ENCODE measurements around the gene ZNF524.

ZNF524 gene

DNA sequence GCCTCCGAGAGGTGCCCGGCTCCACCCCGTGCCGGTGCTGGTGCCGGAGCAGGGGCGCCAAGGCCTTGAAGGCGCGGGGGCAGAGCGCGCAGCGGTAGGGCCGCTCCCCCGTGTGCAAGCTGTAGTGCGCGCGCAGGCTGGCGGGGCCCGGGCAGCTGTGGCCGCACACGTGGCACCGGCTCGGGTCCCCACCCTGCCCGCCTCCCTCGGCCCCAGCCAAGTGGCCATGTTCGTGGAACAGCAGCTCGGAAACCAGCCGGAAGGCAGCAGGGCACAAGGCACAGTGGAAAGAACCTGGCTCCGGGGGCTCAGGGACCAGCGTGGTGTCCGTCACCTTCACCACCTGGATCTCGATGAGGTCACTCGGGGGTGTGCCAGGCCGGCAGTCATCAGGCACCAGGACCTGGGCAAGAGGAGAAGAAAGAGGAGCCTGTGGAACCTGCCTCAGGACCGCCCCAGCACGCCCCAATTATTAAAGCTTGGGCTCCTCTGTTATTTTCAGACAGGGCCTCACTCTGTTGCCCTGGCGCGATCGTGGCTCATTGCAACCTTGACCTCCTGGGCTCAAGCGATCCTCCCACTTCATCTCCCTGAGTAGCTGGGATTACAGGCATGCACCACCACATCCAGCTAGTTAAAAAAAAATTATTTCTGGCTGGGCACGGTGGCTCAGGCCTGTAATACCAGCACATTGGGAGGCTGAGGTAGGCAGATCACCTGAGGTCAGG, 22.3 kb downstream of the ZNF524 start:
- no peak for FAIRE-seq

DNA sequence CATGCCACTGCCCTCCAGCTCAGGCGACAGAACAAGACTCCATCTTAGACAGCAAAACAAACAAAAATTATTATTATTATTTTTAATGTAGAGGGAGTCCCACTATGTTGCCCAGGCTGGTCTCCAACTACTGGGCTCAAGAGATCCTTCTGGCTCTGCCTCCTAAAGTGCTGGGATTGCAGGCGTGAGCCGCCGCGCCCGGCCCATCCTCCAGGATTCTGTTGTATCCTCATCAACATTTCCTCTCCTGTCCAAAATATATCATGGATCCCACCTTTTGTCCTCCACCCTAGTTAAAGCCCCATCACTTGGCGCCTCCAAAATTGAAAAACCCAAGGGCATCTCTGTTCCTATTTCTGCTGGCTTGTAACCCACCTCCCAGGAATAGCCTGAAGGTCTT, 23.0 kb downstream of the ZNF524 start:
- FAIRE-seq, result no peak

DNA sequence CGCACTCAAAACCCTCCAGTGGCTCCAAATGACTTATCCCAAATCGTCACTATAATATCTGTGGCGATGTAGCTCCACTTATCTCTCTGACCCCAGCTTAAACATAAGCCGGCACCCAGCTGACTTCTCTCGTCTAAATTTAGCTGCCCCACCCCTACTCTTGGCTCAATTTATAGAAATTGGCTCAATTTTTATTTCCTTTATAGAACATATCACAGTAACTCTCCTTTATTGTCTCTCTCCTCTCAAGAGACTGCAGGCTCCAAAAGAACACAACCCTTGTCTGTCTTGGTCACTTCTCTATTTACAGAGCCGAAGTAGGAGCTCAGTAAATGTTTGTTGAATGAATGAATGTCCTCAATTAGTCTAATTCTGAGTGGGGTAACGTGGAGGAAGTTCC, 23.5 kb downstream of the ZNF524 start:
- FAIRE-seq, result no peak

DNA sequence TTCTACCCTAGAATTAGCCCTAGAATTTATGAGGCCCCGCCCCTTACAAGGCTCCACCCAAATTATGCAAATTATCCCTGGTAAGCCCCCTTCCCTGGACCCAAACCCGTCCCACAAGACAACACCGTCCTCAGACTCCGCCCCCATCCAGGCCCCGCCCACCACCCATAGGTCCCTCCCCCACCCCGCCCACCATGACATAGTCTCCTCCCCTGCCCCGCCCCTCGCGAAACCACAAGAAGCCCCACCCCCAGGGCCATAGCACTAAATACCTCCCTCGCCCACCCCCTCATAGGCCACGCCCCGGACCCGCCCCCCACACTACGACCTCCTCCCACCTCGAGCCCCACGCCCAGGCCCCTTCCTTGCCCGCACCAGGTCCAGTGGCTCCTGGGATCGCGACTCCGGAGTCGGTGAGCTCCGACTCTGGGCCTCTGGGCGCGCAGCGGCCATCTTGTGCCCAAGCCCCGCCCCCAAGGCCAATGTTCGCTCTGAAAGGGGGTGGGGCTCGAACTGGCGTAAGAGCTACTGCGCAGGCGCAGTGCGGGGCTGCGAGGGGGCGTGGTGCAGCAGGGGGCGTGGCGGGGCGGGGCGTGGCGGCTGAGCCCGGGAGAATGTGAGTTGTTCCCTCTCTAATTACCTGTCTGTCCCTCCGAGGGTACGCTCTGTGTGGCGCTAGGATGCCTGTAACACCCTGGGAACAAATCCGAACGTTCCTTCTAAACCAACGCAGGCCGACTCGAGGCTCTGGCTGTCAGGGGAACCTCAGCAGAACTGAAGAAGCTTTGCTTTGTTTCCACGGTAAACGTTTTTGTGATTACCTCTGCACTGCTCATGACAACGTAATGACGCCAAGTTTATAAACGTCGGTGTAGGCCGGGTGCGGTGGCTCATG, 24.3 kb downstream of the ZNF524 start, which contains the start of gene ZNF784:
Gene ZNF784, minus strand, starts transcription at position 458 of the 895 bp plus-strand sequence. Its CDS starts 5 bp downstream, at position 453.
- no peak for FAIRE-seq

DNA sequence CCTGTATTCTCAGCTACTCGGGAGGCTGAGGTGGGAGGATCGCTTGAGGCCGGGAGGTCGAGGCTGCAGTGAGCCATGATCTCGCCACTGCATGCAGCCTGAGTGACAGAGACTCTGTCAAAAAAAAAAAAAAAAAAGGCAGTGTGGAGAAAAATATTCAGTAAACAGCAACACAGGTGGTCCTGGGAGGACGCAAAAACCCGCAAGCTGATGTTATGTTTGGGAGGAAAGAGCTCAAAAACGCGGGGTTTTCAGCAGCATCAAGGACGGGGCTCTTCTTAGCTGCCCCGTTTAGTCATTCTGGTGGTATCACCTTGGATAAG, 24.9 kb downstream of the ZNF524 start:
- FAIRE-seq, result no peak

DNA sequence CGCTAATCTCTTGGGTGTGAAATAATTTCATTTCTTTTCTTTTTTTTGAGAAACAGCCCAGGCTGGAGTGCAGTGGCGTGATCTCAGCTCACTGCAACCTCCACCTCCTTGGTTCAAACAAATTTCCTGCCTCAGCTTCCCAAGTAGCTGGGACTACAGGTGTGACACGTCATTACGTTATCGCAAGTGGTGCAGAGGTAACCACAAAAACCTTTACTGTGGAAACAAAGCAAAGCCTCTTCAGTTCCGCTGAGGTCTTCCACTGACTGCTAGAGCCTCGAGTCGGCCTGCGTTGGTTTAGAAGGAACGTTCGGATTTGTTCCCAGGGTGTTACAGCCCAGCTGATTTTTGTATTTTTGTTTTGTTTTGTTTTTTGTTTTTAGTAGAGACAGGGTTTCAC, 26.3 kb downstream of the ZNF524 start:
- FAIRE-seq, result no peak

DNA sequence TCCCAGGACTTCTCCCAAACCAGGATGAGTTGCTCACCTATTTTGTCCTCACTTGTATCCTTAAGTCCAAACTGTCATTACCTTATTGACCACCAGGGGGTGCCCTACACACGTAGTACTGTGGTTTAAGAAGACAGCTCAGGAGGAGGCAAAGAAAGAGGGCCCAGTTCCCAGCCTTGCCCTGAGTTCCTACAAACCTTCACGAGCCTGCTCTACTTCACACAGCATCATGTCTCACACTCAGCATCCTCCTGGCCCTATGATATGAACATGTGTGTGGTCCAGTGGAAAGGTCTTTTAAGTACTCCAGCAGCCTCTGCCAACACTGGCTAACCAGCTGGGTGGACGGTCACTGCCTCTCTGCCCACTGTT, 32.4 kb downstream of the ZNF524 start:
- FAIRE-seq, result peak; percentile 41

DNA sequence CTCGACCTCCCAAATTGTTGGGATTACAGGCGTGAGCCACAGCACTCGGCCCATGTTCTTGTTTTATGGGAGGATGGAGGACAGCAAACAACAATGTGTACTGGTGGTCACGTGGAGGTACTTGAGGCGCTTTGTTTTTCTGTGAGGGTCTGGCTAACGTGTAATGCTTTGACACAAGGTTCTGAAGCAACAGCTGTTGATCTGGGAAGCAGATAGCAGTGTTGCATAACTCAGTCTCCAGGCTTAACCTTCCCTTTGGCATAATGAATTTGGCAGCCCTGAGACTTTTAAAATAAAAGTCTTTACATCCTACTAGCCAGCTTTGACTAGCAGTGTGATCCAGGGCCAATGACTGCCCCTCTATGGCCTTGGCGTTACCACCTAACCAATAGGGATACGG, 33.8 kb downstream of the ZNF524 start:
- FAIRE-seq, result no peak

DNA sequence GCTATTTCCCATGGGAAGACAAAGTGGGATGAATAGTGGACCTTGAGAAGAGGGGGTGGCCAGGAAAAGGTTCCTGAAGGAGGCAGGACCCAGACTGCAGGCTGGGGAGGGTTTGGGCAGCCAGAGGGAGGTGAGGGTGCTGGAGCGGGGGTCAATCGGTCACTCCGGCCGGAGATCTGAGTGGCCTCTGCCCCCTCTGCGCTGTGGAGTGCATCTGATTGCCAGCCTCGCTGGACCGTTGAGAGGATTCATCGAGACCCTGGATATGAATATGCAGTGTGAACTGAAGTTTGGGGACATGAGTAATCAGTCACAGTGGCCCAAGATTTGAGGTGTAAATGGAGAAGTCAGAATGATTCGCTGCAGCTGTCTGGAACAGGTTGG, 35.2 kb downstream of the ZNF524 start:
- no peak for FAIRE-seq

DNA sequence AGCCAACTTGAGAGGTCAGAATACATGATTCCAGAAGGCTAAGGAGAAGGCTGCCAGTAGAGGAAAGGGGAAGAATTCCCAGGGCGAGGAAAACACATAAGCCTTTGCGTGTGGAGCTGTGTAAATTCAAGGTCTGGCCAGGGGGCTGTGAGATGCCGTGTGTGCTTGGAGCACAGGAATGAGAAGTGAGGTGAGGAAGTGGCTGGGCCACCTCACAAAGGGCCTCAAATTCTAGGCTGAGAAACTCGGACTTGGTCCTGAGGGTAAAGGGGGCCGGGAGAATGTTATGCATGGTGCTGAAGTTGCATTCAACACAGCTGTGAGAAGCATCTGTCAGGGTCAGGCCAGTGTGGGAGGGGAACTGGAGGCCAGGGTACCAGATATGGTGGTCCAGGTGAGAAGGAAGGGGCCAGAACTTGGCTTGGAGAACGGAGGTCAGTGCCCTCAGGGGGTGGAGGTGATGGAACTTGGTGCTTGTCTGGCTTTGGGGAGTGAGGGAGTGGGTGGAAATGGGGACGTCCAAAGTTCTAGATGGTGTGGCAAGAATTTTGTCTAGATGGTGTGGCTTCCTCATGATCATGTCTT, 35.9 kb downstream of the ZNF524 start:
- no peak for FAIRE-seq

DNA sequence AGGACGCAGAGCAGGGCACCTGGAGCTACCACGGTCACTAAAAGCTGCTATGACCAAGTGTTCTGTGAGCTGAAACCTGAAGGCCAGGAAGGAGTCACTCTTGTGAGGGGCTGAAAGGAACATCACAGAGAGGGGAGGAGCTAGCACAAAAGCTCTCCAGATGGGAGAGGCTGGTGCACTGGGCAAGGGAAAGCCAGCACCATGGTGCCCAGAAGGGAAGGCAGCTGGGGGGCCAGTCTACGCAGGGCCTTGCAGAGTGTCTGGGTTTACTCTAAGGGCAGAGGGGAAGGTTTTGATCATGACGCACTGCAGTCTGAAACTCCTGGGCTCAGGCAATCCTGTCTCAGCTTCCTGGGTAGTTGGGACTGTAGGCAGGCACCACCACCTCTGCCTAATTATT, 36.6 kb downstream of the ZNF524 start:
- FAIRE-seq, result no peak

DNA sequence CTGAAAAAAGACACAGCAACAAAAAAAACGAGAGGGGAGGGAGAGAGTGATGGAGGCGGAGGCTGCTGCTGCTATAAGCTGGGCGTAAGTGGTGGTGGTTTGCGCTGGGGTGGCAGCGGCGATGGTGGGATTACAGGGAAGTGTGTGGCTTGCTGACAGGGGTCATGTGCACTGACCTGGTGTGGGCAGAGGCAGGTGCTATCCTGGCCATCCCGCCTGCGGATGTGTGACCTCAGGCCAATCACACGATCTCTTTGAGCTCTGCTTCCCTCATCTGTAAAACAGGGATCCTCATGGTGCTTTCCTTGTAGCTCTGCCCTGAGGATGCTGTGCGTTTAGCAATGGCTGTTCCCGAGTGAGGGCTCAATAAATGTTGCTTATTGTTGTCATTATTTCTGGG, 37.4 kb downstream of the ZNF524 start:
- FAIRE-seq, result no peak

DNA sequence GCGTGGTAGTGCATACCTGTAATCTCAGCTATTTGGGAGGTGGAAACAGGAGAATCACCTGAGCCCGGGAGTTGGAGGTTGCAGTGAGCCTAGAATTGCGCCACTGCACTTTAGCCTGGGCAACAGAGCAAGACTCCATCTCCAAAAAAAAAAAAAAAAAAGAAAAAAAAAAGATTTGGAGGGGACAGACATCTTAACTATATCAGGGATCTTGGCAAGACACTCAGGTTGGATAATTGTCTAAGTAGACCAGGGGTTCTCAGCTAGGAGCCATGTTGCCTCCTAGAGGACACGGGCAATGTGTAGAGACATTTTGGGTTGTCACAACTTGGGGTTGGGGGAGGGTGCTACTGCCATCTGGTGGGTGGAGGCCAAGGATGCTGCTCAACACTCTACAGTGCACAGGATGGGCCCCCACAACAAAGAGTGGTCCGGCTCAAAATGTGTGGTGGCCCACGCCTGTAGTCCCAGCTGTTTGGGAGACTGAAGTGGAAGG, 38.8 kb downstream of the ZNF524 start:
- no peak for FAIRE-seq

DNA sequence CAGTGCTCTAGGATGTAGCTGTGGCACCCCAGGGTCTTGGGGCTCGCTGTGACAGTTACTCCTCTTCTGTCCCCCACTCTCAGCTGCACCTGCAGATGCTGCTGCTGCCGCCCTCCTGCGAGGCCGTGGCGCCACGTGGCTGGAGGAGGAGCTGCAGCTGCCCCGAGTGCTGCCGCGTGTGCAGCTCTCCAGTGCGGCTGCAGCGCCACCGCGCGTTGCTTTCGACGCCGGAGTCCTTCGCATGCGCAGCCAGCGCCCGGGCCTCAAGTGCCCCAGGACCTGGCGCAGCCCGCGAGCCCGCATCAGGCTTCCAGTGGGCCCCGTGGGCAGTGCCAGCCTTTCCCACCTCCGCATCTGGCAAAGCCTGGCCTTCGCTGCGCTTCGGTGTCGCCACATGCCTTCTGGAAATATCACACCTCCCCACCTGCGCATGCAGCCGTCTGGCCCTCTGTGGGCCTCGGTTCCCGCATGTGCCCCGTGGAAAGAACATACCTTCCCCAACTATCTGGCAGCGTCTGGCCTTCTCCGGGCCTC, 40.0 kb downstream of the ZNF524 start:
- FAIRE-seq, result no peak

DNA sequence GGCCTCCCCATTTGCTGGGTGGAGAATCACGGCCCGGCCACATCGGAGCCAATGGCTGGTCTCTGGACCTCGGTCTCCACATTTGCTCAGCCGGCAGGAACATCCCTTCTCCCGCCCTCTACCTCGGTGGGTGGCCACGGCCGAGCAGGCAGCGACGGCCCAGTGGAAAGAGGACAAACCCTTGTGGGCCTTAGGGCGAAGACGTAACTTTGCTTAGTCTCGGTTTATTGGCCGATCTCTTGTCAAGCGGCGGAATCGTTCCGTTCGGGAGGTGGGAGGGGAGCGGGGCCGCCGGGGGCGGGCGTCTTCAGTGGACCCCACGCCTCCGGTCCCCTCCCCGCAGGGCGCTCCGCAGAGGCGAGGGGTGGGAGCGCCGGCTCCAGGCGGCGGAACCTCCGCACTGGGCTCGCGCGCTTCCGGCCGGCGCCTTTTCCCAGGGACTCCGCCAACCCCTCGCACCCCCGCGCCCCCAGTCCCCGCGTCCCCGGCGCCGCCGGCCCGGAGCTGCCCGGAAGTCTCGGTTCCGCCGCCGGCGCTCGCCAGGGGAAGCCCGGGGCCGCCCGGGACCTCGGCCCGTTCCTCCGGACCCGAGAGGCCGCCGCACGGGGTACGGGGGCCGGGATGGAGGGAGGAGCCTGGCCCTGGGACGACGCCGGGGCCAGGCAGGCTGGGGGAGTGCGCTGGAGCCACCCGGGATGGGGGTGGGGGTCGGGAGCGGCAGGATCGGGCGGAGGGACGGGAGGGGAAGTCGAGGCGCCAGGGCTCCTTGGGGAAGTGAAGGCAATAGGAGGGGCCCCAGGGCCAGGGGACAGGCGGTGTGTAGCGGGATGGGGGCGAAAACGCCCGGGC, 40.7 kb downstream of the ZNF524 start, which contains the start of gene ZNF580:
Gene ZNF580, plus strand, starts transcription at position 426 of the 849 bp plus-strand sequence. CDS start 1,507 bp downstream, outside the sequence.
- FAIRE-seq, result no peak

DNA sequence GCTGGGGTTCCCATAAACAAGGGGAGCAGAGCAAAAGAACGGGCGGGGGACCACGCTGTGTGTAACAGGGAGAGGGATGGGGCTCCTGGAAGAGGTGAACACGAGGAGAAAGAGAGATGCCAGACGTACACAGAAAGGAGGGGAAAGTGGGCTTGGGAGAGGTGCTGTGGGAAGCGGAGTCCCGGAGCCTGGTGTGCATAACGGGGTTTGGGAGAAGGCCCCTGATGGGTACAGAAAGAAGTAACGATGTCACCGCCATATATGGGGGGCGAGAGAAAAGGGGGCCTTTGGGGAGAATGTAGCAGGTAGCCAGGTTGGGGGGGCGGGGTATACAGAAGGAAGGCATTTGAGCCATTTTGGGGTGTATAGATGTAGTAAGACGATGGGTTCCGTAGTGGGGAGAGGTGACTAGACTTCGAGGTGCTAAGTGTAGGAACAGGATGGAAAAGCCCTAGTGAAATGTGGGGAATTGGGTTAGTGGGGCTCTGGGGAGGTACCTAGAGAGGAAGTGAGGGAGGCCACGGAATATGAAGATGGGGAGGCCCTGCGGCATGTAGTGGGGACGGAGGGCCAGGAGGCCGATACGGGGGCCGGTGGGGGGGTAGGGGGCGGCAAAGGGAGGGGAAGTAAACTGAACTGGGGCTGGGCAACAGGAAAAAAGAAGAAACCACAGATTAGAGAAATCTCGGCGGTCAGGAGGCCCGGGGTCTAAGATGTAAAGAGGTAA, 41.5 kb downstream of the ZNF524 start:
- FAIRE-seq, result no peak

DNA sequence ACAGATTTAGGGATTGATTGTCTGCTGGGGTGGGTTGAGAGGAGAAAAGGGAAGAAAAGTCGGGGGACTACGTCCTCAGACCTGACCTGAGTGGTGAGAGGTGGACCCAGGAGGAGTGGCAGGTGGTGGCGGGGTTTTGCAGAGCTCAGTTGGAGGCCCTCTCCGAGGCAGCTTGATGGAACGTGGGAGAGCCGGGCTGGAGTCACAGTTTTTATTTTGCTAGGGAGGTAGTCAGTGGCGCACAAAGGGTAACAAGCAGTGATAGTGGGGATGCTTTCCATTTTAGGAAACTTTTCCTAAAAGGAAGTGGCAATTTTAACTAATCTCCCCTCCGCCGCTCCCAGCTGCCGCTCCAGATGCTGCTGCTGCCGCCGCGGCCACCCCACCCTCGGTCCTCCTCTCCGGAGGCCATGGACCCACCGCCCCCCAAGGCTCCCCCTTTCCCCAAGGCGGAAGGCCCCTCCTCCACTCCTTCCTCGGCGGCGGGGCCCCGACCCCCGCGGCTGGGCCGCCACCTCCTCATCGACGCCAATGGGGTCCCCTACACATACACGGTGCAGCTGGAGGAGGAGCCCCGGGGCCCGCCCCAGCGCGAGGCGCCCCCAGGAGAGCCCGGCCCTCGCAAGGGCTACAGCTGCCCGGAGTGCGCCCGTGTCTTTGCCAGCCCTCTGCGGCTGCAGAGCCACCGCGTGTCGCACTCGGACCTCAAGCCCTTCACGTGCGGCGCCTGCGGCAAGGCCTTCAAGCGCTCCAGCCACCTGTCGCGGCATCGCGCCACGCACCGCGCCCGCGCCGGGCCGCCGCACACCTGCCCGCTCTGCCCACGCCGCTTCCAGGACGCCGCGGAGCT, 42.3 kb downstream of the ZNF524 start:
- FAIRE-seq, result no peak

DNA sequence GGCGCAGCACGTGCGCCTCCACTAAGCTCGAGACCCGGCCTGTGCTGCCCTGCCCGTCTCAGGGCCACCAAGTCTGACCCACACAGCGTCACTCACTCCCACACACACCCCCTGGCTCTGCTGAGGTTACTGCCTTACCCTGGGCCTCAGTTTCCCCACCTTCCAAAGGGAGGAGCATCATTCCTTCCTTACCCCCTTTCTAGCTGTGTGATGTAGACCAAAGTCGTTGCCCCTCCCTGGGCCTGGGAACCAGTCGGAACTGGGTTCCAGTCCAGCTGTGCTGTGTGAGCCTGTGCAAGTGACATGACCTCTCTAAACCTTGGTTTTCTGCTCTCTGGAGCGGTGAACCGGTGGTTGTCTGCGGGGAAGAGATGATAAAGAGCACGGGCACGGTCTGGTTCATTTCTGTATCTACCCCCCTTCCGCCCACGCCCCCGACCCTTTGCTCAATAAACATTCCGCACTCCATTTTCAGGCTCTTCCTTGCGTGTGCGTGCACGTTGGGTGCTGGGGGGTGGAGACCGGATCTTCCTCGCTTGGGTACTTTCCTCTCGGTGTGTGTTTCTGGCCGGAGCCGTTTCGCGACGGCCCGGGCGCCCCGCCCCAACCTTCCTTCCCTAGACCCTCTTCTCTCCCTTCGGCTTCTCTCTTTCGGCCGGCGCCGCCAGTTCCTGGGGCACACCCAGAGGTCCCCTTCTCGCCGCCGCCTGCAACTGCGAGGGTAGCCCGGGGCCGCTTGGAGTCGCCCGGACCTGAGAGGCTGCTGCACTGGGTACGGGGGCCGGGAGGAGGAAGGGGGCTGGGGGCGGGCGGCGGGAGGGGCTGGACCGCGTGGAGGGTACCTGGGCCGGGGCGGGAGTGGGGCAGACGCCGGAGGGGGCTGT, 43.2 kb downstream of the ZNF524 start, which contains the start of gene ZNF581:
Gene ZNF581, plus strand, starts transcription at position 647 of the 884 bp plus-strand sequence. CDS start 923 bp downstream, outside the sequence.
- no peak for FAIRE-seq

DNA sequence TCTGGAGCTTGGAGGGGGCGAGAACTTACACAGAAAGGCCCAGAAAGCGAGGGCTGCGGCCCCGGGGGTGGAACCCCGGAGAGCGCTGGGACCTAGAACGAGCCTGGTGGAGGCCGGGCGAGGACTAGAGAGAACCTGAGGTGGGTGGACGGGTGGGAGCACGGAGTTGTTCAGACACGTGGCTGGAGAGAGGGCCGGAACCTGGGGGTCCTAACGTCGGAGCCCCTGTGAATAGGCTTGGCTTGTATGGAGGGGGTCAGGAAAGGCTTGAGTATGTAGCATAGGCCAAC, 43.7 kb downstream of the ZNF524 start:
- FAIRE-seq, result no peak

Measured in TTC549 (cell line).